Panc1 (cell line): Measurements from ENCODE around the gene MED9.

Experiments
- POLR2AphosphoS5 ChIP-seq: IDR thresholded peaks from 2 replicates; pipeline ENCODE4 v1.6.1; 2012; ENCODE audit warnings: mild to moderate bottlenecking, low read depth, low read length, moderate library complexity
- TCF7L2 ChIP-seq: IDR thresholded peaks from 2 replicates; pipeline ENCODE4 v1.6.1; 2011; ENCODE audit warnings: mild to moderate bottlenecking, low read depth, low read length, inconsistent platforms
- TF ChIP-seq, protein P1 (sequence below): fragments of 450-650 bp; IDR thresholded peaks from 2 replicates; pipeline ENCODE4 v1.5.1; 2017; ENCODE audit warnings: mild to moderate bottlenecking
- TF ChIP-seq, protein P2 (sequence below), 2 experiments: IDR thresholded peaks; 2 replicates each; pipeline ENCODE4 v1.6.1; 2011 to 2012; ENCODE audit warnings: low read depth in 2 of 2, control low read depth in 1 of 2, low read length in 1 of 2, mild to moderate bottlenecking in 1 of 2, moderate library complexity in 1 of 2; ENCODE audit not compliant: insufficient read depth in 1 of 2

DNA sequence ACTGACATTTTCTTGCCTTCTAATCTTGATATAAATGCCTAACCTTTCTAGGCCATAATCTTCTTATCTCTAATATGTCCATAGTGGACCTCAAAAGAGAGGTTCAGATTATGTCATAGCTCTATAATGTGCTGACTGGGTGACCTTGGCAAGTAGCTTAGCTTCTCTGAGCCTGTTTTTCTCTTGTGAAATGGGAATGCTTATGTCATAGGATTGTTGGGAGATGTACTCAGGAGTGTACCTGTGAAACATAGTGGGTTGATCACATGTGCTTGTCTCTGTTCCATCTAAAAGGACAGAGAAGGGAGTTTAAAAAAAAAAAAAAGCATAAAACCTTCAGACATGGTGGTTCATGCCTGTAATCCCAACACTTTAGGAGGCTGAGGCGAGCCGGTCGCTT is 2.4 kb downstream of the MED9 start:
- TF ChIP-seq, protein P1, sequence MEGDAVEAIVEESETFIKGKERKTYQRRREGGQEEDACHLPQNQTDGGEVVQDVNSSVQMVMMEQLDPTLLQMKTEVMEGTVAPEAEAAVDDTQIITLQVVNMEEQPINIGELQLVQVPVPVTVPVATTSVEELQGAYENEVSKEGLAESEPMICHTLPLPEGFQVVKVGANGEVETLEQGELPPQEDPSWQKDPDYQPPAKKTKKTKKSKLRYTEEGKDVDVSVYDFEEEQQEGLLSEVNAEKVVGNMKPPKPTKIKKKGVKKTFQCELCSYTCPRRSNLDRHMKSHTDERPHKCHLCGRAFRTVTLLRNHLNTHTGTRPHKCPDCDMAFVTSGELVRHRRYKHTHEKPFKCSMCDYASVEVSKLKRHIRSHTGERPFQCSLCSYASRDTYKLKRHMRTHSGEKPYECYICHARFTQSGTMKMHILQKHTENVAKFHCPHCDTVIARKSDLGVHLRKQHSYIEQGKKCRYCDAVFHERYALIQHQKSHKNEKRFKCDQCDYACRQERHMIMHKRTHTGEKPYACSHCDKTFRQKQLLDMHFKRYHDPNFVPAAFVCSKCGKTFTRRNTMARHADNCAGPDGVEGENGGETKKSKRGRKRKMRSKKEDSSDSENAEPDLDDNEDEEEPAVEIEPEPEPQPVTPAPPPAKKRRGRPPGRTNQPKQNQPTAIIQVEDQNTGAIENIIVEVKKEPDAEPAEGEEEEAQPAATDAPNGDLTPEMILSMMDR, result no peak
- TF ChIP-seq POLR2AphosphoS5 (no peak), TCF7L2 (no peak)
- TF ChIP-seq, protein P2, sequence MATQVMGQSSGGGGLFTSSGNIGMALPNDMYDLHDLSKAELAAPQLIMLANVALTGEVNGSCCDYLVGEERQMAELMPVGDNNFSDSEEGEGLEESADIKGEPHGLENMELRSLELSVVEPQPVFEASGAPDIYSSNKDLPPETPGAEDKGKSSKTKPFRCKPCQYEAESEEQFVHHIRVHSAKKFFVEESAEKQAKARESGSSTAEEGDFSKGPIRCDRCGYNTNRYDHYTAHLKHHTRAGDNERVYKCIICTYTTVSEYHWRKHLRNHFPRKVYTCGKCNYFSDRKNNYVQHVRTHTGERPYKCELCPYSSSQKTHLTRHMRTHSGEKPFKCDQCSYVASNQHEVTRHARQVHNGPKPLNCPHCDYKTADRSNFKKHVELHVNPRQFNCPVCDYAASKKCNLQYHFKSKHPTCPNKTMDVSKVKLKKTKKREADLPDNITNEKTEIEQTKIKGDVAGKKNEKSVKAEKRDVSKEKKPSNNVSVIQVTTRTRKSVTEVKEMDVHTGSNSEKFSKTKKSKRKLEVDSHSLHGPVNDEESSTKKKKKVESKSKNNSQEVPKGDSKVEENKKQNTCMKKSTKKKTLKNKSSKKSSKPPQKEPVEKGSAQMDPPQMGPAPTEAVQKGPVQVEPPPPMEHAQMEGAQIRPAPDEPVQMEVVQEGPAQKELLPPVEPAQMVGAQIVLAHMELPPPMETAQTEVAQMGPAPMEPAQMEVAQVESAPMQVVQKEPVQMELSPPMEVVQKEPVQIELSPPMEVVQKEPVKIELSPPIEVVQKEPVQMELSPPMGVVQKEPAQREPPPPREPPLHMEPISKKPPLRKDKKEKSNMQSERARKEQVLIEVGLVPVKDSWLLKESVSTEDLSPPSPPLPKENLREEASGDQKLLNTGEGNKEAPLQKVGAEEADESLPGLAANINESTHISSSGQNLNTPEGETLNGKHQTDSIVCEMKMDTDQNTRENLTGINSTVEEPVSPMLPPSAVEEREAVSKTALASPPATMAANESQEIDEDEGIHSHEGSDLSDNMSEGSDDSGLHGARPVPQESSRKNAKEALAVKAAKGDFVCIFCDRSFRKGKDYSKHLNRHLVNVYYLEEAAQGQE (IDR thresholded peaks at IDR 0.05; ENCODE audit: insufficient read depth in 1 of 2, low read depth in 2 of 2, low read length in 1 of 2), result no peak
